GM23338 (cell line): ENCODE results near the gene GNG7. TPM values are rescaled to one million over a fixed set of nuclear protein-coding genes. Genes with fewer than 3 reads are reported as not detected.

Source experiments
- ATAC-seq: fragments of 200-7000 bp; cut with Tn5 transposase; 3 replicates; pipeline ENCODE4 v1.9.1; 2020
- DNase-seq: peaks from one replicate; pipeline ENCODE4 v3.0.0-alpha.2; 2015; ENCODE audit warnings: low spot score
- H2AFZ ChIP-seq: fragments of 200-600 bp; sonication (generic); 2 replicates; pipeline ENCODE4 v1.8.0; 2016; ENCODE audit warnings: antibody characterized with exemption, mild to moderate bottlenecking, moderate library complexity
- H3F3A ChIP-seq: fragments of 200-600 bp; sonication (generic); replicated peaks from 2 replicates; pipeline ENCODE4 v1.8.0; 2017; ENCODE audit warnings: antibody characterized with exemption, mixed run types, low read depth
- H3K27ac ChIP-seq: fragments of 200-600 bp; sonication (generic); 2 replicates; pipeline ENCODE4 v1.6.1; 2016; ENCODE audit warnings: low read depth
- H3K27me3 ChIP-seq: fragments of 200-600 bp; sonication (generic); 2 replicates; pipeline ENCODE4 v1.8.0; 2016; ENCODE audit warnings: mild to moderate bottlenecking, mixed run types, moderate library complexity; ENCODE audit not compliant: insufficient read depth
- H3K36me3 ChIP-seq: fragments of 200-600 bp; sonication (generic); 2 replicates; pipeline ENCODE4 v1.8.0; 2016; ENCODE audit warnings: mild to moderate bottlenecking; ENCODE audit not compliant: insufficient read depth
- H3K4me1 ChIP-seq: fragments of 200-600 bp; sonication (generic); 2 replicates; pipeline ENCODE4 v1.8.0; 2016; ENCODE audit warnings: mild to moderate bottlenecking, moderate library complexity; ENCODE audit not compliant: insufficient read depth
- H3K4me2 ChIP-seq: fragments of 200-600 bp; sonication (generic); 2 replicates; pipeline ENCODE4 v1.7.1; 2017; ENCODE audit warnings: mixed run types
- H3K4me3 ChIP-seq: fragments of 200-600 bp; sonication (generic); 2 replicates; pipeline ENCODE4 v1.6.1; 2016; ENCODE audit warnings: mixed run types
- H3K79me2 ChIP-seq: fragments of 200-600 bp; sonication (generic); replicated peaks from 2 replicates; pipeline ENCODE4 v1.8.0; 2017; ENCODE audit warnings: mild to moderate bottlenecking; ENCODE audit not compliant: insufficient read depth
- H3K9me2 ChIP-seq: fragments of 200-600 bp; sonication (generic); 2 replicates; pipeline ENCODE4 v1.8.0; 2017; ENCODE audit not compliant: insufficient read depth
- H4K20me1 ChIP-seq: fragments of 200-600 bp; sonication (generic); replicated peaks from 2 replicates; pipeline ENCODE4 v1.8.0; 2017; ENCODE audit warnings: mild to moderate bottlenecking; ENCODE audit not compliant: insufficient read depth
- H3K27ac Mint-ChIP-seq: 2 replicates; pipeline ENCODE4 v1.8.0; 2020; ENCODE audit warnings: inconsistent platforms, mild to moderate bottlenecking, moderate library complexity, mixed read lengths
- H3K27me3 Mint-ChIP-seq: 3 replicates; pipeline ENCODE4 v1.8.0; 2022; ENCODE audit warnings: low read depth, mild to moderate bottlenecking, moderate library complexity, mixed read lengths, inconsistent platforms; ENCODE audit not compliant: insufficient read depth, poor library complexity
- H3K36me3 Mint-ChIP-seq: 3 replicates; pipeline ENCODE4 v1.8.0; 2021; ENCODE audit warnings: low read depth, mild to moderate bottlenecking, inconsistent platforms, moderate library complexity, mixed read lengths
- H3K4me1 Mint-ChIP-seq: 3 replicates; pipeline ENCODE4 v1.8.0; 2020; ENCODE audit warnings: mild to moderate bottlenecking, inconsistent platforms, mixed read lengths
- H3K4me3 Mint-ChIP-seq: 3 replicates; pipeline ENCODE4 v1.8.0; 2021; ENCODE audit warnings: moderate library complexity, mild to moderate bottlenecking, inconsistent platforms, mixed read lengths
- H3K9me3 Mint-ChIP-seq: 3 replicates; pipeline ENCODE4 v1.8.0; 2020; ENCODE audit warnings: moderate library complexity, mild to moderate bottlenecking, inconsistent platforms, mixed read lengths
- CREB1 ChIP-seq: fragments of 250-450 bp; sonication (Bioruptor Pico); IDR thresholded peaks from 2 replicates; pipeline ENCODE4 v1.5.0; 2020; ENCODE audit warnings: low read depth, mild to moderate bottlenecking, moderate library complexity
- ETS1 ChIP-seq: IDR thresholded peaks from 2 replicates; pipeline ENCODE4 v1.6.1; 2016; ENCODE audit warnings: antibody characterized with exemption
- EZH2 ChIP-seq: fragments of 200-600 bp; sonication (generic); IDR thresholded peaks from one replicate; pipeline ENCODE4 v1.8.0; 2017; ENCODE audit warnings: antibody characterized with exemption, mild to moderate bottlenecking, low read depth; ENCODE audit not compliant: unreplicated experiment
- POLR2AphosphoS5 ChIP-seq: IDR thresholded peaks from 2 replicates; pipeline ENCODE4 v1.6.1; 2016; ENCODE audit warnings: antibody characterized with exemption, low read depth
- ZNF462 ChIP-seq: fragments of 250-450 bp; sonication (Bioruptor Pico); IDR thresholded peaks from 2 replicates; pipeline ENCODE4 v1.5.0; 2020; ENCODE audit warnings: mild to moderate bottlenecking, moderate library complexity
- polyA plus RNA-seq: library from polyadenylated mRNA; unstranded; fragments of >200 nt; fragmentation: Nextera tagmentation; extraction: Ambion mirVana; gene quantifications from 2 replicates; pipeline ENCODE4 v1.2.1, GENCODE V29; 2016
- total RNA-seq: library from RNA; depleted of rRNA; stranded (reverse); fragments of >200 nt; shearing (Covaris generic); gene quantifications from 2 replicates; pipeline ENCODE4 v1.2.3, GENCODE V29; 2014

GNG7 gene
- total and polyA plus RNA-seq, 2 experiments from 2014 or later: 5.1 to 5.4 TPM

DNA sequence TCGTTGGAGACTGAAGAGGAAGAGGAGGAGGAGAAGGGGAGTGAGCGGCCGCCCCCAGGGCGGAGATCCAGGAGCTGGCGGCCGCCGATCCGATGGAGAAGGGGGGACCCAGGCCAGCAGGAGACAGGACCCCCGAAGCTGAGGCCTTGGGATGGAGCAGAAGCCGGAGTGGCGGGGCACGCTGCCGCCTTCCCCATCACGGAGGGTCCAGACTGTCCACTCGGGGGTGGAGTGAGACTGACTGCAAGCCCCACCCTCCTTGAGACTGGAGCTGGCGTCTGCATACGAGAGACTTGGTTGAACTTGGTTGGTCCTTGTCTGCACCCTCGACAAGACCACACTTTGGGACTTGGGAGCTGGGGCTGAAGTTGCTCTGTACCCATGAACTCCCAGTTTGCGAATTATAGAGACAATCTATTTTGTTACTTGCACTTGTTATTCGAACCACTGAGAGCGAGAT lies 224.7 kb downstream of the GNG7 start (continued):
- TF ChIP-seq ZNF462 (CRISPR knock-in tag) (no peak), POLR2AphosphoS5 (no peak), ETS1 (no peak)

DNA sequence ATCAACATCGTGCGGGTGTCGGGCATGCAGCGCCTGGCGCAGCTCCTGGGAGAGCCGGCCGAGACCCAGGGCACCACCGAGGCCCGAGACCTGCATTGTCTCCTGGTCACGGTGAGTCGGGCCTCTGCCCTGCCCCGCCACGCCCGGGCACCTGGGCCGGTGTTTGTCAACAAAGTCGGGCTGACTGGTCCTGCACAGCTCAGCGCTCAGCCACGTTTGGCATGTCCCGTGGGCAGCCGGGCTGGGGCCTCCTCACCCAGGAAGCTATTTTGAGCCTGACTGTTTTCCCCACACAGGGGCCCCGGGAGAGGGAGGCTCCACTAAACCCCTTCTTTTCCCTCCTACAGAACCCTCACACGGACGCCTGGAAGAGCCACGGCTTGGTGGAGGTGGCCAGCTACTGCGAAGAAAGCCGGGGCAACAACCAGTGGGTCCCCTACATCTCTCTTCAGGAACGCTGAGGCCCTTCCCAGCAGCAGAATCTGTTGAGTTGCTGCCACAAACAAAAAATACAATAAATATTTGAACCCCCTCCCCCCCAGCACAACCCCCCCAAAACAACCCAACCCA lies 225.3 kb downstream of the GNG7 start:
- Mint-ChIP-seq H3K27ac (no peak overlapping the region), H3K36me3 (peaks cover 7% of the 10 kb centered on the region; the same call in 2 of the 3 replicates), H3K4me1 (peaks cover 20% of the 10 kb centered on the region; the same call in 2 of the 3 replicates)

More for the DNA sequence above, 225.3 kb downstream of the GNG7 start:
- peaks cover 10% of the 10 kb centered on the region; the same call in 1 of the 2 replicates for H3K4me1 ChIP-seq
- H3K27me3 Mint-ChIP-seq: peaks cover 55% of the 10 kb centered on the region
- H3K79me2 ChIP-seq: peaks cover 8% of the 10 kb centered on the region; the same call in 1 of the 2 replicates
- H3F3A ChIP-seq: peaks cover 15% of the 10 kb centered on the region; the same call in 1 of the 2 replicates
- peaks cover 8% of the 10 kb centered on the region; the same call in 2 of the 3 replicates for H3K9me3 Mint-ChIP-seq
- peaks cover 8% of the 10 kb centered on the region for H4K20me1 ChIP-seq
- TF ChIP-seq EZH2 (peak; percentile 17), CREB1 (CRISPR knock-in tag) (no peak)
- no peaks in the 10 kb centered on the region for H3K9me2 ChIP-seq
- H3K4me2 ChIP-seq: peak overlapping the region; percentile 99
- peak overlapping the region; percentile 93 for H3K4me3 Mint-ChIP-seq
- DNase-seq (no peak), ATAC-seq (no peak)
- H3K4me3 ChIP-seq: peak overlapping the region; percentile 99
- H2AFZ ChIP-seq: no peak overlapping the region
- H3K27me3 ChIP-seq: peaks cover 49% of the 10 kb centered on the region
- H3K27ac ChIP-seq: no peak overlapping the region
- no peaks in the 10 kb centered on the region for H3K36me3 ChIP-seq
